Measurements from ENCODE around the gene ZCCHC7. TPM values are rescaled to one million over a fixed set of nuclear protein-coding genes. Genes with fewer than 3 reads are reported as not detected.

ZCCHC7 gene
- total and polyA plus RNA-seq, 10 of the 15 experiments (the other 5 are each of a cell fraction or from before 2014, with no cell fraction given): 42.9 to 178 (median 53.3) TPM

GRCh38 chr9:37390759-37391158, 270.4 kb downstream of the ZCCHC7 start (continued):
- TF ChIP-seq POLR2AphosphoS2 (IDR thresholded peaks at IDR 0.05; ENCODE audit: low read depth, low read length) (no peak), MYC (IDR thresholded peaks at IDR 0.05; ENCODE audit: insufficient read depth, insufficient read length, insufficient replicate concordance, low read length, severe bottlenecking) (no peak), IKZF1 (conservative IDR thresholded peaks at IDR 0.05) (peak; percentile 79; the same call in 1 of the 2 replicates), ZNF592 (IDR thresholded peaks at IDR 0.05) (0 out of 2 replicates have a peak, but pooled peaks have one; percentile 14), NFXL1 (IDR thresholded peaks at IDR 0.05; ENCODE audit: borderline replicate concordance) (no peak), PAX8 (IDR thresholded peaks at IDR 0.05) (no peak), SKIL (IDR thresholded peaks at IDR 0.05; ENCODE audit: low read depth, poor library complexity, severe bottlenecking) (peak; percentile 96), GATAD2B (conservative IDR thresholded peaks at IDR 0.05; ENCODE audit: low read depth) (no peak), ATF2 (IDR thresholded peaks at IDR 0.05; ENCODE audit: low read length) (peak; percentile 86), STAT3 (IDR thresholded peaks at IDR 0.05; ENCODE audit: low read depth, low read length) (no peak), ZBED1 (IDR thresholded peaks at IDR 0.05; ENCODE audit: borderline replicate concordance) (peak; percentile 66; the same call in 1 of the 2 replicates), ZNF622 (IDR thresholded peaks at IDR 0.05) (no peak), MYB (IDR thresholded peaks at IDR 0.05; ENCODE audit: borderline replicate concordance, low read depth, low read length) (no peak), TBL1XR1 (IDR thresholded peaks at IDR 0.05; ENCODE audit: low read depth, low read length) (no peak), HSF1 (IDR thresholded peaks at IDR 0.05; ENCODE audit: low read depth, low read length) (no peak), IRF3 (IDR thresholded peaks at IDR 0.05) (no peak), SMAD1 (IDR thresholded peaks at IDR 0.05; ENCODE audit: low read depth, partially characterized antibody) (no peak)

Data from GM12878 (cell line).